ENCODE results near the gene RABAC1.

- TF ChIP-seq GLIS3 (CRISPR knock-in tag; IDR thresholded peaks at IDR 0.05) (no peak), TCF4 (CRISPR knock-in tag; IDR thresholded peaks at IDR 0.05; ENCODE audit: borderline replicate concordance) (no peak), CSRNP3 (CRISPR knock-in tag; IDR thresholded peaks at IDR 0.05) (no peak), TSHZ2 (CRISPR knock-in tag; IDR thresholded peaks at IDR 0.05) (no peak), ZFP30 (CRISPR knock-in tag; IDR thresholded peaks at IDR 0.05) (no peak), ZC3H10 (CRISPR knock-in tag; IDR thresholded peaks at IDR 0.05) (no peak), ARNTL (CRISPR knock-in tag; IDR thresholded peaks at IDR 0.05; ENCODE audit: borderline replicate concordance, low read depth) (no peak), OSR1 (CRISPR knock-in tag; IDR thresholded peaks at IDR 0.05) (no peak)
Observed at GRCh38 chr19:41909706-41910105, 49.4 kb downstream of the RABAC1 start.

Measured in SK-N-SH treated with all-trans-retinoic acid at 6 μM for 48 hours (cell line).